Germinal center (tissue), 1 donor: ENCODE results near the gene LATS2.
"Not testable (repeated sequence)": the region's sequence is repeated elsewhere in the genome, so short reads cannot be mapped to it uniquely, and the experiment has no call there.

Experiments used
- DNase-seq: peaks from one replicate; pipeline ENCODE4 v3.0.0; 2012; ENCODE audit warnings: mixed read lengths, low spot score

The LATS2 gene

DNA sequence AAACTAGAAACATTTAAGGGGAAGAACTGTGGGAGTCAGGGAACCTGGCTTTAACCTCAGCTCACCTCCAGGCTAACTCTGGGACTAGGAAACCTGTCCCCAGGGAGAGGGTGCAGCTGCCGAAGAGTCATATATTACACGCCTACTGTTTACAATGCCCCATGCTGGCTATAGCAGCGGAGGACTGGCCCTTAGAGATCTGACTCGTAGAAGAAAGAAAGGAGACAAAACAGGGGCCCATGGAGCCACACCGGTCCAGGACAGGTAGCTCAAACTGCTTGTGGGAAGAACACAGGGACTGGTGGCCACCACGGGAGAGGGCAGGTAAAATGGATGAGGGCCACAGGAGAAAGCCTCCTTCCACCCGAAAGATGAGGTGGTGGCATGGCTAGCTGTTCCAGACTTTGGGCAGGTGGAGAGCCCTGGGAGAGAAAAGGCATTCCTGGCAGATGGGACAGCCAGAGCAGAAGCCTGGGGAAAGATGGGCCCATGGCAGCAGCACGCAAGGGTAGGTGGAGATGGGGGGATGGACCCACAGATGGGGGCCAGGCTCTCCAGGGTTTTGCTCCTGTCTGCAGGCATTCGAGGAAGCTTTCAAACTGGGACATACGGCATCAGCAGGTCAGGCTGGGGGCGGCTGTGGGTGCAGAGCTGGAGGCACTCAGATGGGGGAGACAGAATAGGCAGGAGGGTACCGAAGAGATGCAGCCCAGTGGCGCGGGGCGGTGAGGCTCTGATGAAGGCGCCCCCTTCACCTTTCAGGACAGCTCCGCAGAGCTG is 69.5 kb downstream of the LATS2 start:
- DNase-seq: no peak

DNA sequence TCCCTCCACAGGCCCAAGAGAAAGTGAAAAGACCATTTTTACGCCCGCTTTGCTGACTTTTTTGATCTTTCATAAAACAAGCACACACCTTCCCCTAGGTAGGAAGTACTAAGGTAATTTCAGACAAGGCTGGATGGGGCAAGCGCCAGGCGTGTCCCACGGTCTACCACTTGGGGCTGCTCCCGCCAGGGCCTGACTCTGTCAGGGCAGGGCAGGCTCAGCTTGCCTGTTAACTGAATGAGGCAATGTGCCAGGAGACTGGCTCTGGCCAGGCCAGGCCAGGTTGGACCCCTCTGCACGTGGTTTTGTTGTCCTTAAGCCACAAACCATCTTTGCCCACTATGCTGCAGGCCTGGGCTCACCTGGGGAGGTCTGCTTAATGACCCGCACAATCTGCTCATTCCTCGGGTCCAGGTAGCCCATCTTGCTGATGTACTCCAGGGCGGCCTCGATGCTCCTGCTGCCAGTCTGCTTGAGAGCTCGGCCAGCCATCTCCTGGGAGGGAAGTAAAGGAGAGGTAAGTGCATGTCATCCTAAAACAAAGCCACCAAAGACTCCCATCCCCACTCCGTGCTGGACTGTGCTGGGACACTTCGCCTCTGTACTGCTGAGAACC is 70.4 kb downstream of the LATS2 start:
- DNase-seq: no peak

DNA sequence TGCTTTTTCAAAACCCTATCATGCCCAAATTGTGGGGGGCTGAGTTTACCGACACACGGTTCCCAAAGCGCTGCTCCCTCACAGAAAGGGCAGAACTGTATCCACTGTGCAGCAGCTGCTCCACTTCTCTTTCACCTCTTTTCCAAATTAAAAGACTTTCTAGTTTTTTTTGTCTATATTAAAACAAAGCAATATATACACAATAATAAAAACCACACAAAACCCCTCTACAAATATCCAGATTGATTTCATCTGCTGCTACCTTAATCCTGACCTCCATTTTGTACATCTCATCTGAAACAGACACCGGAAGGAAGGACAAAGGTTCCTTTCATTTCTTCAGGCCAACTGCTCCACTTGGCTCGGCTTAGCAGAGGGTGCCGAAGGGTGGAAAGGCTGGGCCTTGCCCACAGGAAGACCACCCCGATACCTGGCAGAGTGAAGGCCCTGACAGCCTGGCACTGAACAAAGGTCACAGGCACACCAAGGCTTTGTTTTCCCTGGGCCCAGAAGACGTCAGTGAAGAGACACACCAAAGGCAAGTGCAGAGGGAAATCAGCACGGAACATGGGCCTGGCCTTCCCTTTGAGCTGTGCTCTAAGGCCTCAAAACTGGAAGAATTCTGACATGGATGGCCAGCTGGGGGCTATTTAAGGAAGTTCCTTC is 71.6 kb downstream of the LATS2 start:
- DNase-seq: no peak

DNA sequence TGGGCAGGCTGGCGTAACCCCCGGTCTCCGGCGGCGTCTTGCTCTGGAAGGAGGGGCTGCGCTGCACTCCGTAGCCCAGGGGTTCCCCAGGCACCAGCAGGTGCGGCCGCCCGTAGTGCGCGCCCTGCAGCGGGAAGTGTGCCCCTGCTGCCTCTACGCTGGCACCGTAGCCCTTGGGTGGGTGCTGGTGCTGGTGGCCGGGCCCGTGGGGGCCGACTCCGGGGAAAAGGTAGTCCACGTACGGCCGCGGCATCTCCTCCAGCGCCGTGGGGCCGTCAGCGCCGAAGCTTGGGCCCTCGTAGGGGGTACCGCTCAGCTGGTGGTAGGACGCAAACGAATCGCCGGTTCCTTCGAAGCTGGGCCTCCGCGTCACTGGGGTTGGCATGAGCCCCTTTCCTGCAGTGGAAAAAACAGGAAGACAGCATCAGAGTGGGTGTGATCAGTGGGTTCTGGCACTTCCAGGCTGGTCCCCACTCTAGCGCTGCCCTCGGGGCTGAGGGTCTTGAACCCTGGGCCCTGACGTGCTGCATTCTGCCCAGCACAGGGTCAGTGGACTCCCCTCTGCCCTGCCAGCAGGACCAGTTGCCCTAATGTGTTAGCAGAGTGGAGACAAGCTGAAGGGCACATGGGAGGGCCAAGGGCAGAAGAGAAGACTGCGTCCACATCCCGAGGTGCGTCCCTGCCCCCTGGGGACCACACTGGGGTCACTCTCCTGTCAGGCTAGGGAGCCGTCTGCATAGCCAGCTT is 72.3 kb downstream of the LATS2 start:
- no peak for DNase-seq

DNA sequence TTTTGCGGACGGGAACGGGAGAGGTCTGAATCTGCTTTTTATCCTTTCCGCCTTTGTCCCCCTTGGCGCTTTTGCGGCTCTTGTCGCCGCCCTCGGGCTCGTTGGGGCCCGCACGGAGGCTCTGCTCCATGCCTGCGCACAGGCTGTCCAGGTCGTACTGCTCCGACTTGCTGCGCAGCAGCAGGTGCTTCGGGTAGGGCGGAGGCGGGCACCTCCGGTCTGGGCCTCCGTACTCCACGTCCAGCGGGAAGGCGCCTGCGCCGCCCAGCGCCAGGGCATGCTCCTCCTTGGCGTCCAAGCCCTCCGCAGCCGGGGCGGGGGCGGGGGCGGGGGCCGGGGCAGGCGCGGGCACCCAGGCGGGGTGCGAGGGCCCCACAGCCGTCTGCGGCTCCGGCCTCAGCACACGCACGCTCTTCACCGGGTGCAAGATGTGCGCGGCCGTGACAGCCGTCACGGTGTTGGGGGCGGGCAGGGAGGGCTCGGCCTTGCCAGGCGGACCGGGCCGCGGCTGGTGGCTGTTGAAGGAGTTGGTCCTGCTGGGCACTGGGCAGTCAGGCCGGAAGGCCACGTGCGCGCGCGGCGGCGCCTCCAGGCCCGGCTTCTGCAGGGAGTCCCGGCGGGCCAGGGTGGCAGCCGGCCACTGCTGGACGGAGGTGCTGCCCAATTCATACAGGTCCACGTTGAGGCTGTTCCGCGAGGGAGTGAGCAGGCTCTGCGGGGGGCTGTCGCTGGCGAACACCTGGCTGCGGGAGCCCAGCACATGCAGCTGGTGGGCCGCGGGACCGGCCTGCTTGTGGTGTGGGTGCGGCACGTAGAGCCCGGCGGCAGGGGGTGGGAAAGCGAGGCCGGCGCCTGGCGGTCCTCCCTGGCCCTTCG is 73.1 kb downstream of the LATS2 start:
- no peak for DNase-seq

DNA sequence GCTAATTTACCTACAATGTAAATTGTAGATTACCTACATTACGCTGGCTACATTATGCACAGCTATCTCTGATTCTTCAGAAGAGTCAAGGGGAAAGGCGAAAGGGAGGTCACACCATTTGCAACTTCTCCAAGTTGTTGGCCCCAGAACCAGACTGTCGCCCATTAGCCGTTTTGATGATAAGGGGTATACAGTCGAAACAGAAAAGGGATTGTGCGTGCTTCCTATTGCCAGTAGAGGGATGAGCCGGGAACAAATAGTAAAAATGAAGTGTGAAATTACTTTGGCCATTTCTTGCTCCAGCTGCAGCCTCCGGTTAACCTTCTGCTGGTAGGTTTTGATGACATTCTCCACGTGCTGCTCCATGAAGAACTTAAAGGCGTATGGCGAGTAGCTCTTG is 73.8 kb downstream of the LATS2 start:
- DNase-seq: no peak

DNA sequence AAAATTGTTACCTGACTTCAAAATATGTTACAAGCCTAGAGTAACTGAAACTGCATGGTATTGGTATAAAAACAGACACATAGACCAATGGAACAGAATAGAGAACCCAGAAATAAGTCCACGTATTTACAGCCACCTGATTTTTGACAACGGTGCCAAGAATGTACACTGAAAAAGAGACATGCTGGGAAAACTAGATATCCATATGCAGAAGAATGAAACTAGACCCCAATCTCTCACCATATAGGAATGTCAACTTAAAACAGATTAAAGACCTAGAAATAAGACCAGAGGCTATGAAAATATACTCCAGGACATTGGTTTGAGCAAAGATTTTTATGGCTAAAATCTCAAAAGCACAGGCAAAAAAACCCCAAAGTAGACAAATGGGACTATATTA is 76.5 kb downstream of the LATS2 start:
- DNase-seq: no peak

DNA sequence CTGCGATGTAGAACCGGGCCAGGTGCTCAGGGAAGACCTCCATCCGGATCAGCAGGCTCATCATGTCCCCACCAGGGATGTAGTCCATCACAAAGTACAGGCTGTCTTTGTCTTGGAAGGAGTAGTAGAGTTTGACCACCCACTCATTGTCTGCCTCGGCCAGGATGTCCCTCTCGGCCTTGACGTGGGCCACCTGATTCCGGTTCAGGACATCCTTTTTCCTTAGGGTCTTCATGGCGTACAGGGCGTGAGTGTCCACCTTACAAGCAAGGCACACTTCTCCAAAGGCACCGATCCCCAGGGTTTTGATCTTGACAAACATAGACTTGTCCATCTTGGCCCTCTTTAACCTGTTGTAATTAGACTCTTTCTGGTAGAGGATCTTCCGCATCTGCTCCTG is 78.0 kb downstream of the LATS2 start:
- DNase-seq: no peak

DNA sequence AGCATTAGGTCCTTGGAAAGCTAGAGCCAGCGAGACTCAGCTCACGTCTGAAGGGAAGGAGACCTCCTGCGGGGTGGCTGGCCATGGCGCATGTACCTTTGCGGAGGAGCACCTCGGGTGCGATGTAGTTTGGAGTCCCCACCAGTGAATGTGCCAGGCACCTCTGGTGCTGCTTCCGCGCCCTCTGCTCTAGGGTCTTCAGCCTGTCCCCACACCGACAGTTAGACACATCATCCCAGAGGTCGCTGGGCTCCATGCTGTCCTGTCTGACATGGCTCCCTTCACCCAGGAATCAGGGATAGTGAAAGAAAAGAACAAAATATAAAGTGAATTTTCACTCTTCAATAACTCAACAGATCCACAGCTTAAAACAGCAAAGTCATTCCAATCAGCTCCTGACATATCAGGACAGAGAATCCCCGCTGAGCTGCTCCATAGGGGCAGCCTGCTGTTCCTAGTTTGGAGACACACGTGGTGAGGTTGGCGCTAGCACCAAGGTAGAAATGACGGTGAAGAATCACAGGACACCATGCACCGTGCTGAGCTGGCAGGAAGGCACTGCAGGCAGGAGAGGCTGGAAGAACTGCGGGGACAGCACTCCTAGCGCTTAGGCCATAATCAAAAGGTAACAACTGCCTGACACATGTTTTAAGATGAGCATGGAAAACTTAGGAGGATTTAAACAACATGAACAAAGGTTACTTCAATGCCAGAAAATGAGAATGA is 79.9 kb downstream of the LATS2 start:
- no peak for DNase-seq

DNA sequence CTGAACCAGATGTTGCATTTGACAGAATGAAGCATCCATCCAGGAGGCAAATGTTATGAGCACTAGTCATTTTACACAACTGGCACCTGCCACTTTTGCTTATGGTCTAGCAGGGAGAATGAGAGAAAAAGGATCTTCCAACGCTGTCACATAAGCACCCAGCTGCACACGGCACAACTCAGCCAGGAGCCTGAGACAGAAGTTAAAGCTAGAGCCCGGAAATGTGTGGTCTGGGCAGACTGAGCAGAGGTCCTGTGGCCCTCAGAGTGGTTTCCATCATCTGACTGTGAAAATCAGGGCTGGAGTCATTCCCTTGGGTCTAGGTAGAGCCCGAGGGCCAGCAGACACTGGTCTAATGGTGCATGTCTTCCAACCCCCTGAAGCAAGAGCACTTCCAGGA is 80.5 kb downstream of the LATS2 start:
- no peak for DNase-seq

DNA sequence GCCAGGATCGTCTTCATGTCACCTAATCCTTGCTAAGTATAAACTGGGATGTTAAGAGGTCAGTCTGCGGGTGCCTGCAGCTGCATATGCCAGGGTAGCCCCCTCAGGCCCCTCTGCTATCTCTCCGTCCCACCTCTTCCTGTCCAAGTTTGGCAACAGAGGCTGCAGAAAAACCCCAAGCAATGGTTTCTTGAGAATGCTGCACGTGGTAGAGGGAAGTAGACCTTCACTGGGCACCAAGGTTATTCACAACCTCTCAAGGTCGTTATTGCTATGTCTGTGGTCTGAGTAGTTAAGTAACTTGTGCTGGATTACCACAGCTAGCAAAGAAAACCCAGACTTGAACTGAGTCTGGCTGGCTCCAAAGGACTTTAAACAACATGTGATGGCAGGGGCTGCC is 81.0 kb downstream of the LATS2 start:
- no peak for DNase-seq

DNA sequence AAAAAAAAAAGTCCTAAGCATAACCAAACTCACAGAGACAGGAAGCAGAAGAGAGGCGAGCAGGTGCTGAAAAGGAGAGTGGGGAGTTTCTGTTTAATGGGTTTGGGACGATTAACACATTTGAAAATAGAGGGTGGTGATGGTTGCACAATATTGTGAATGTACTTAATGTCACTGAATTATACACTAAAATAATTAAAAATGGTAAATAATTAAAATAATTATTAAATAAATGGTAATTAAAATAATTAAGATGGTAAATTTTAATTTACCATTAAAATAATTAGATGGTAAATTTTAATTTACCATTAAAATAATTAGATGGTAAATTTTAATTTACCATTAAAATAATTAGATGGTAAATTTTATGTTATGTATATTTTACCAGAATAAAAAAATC is 84.0 kb downstream of the LATS2 start:
- DNase-seq: no peak

DNA sequence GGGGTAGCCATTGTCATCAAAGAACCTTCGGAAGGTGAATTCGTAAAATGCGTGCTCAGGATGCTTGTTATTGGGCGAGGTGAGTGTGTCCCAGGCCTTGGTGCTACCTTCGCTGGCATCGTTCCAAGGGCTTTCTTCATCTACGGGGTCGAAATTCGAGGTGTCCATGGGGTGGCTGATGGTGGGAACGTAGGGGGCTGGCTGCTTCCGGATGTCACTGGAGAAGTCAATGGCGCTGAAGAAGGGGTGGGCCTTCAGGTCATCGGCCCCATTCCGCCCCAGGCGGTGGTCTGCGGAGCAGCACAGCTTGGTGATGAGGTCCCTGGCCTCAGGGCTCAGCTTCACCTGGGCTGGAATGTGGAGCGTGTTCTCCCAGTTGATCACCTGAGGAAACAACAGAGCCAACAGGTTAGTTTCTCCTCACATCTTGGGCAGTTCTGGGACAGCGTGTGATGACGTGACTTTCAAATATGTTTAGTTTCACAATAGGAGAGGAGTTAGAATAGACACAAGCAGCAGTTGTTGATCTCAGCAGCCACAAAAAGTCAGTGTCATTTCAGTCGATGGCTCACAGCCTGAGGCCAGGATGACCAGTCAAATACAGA is 86.3 kb downstream of the LATS2 start:
- DNase-seq: no peak

DNA sequence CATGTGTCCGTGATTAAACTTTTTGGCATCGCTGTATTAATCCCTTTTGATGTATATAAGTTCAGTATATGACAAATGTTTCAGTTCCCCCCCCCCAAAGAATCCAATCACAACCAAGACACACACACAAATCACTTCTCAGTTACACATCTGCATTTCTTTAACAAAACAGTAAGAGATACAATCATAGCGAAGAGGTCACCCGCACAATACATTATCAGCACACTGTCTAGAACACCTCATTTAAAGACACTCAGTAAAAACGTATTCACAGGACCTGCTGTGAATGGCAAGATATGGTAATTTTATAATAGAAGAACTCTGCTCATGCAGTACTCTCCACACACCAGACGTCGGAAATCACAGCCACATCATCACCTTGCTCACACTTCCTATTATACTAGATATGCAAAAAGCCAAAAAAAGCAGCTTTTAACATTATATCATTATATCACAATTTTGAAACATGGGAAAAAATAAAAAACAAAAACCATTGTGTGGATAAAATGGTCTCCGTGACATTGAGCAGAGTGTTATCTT is 87.4 kb downstream of the LATS2 start:
- DNase-seq: no peak

DNA sequence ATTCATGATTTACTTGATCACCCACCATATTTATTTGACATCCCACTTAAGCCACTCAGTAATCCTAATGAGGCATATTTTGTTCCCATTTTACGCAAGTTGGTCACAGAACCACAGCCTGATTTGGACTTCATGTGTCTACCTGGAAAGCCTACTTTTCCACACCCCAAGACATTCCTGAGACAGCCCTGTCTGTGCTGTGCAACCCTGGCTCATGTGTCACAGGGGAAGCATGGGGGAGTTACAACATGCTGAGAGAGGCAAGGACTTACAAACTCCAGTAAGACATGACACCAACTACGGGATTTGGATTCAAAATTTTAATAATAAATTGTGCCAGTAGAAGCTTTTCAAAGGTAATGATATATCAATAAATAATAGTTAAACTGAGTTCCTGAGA is 88.7 kb downstream of the LATS2 start:
- DNase-seq: no peak

DNA sequence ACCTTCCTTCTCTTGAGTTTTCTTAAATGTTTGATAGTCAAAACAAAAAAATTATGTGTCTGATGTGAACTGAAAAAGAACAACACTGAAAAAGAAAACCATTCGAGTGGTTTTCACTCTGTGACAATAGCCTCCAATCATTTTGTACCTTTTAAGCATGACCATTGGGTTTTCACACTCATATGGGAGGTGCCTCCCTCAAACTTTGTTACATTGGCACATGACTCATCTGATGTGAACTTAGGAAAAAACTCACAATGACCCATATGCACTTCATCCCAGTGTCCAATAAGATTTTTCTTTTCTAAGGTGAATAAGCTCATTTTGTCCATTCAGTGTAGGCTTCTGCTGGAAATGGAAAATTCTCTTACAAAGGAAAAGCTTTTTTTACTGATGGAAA is 92.2 kb downstream of the LATS2 start:
- DNase-seq: no peak

DNA sequence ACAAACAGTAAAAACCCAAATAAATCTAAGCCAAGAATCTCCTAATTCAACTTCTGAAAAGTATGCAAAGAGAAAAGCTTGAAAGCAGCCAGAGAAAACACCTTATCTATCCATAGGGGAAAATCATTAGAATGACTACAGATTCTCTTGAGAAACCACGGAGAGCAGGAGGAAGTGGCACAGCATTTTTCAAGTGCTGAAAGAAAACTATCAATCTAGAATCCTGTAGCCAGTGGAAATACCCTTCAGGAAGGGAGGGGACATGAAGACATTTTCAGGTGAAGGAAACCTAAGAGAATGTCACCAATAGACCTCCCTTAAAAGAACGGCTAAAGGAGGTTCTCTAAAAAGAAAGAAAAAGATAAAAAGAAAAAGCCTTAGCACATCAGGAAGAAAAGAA is 92.6 kb downstream of the LATS2 start:
- no peak for DNase-seq

DNA sequence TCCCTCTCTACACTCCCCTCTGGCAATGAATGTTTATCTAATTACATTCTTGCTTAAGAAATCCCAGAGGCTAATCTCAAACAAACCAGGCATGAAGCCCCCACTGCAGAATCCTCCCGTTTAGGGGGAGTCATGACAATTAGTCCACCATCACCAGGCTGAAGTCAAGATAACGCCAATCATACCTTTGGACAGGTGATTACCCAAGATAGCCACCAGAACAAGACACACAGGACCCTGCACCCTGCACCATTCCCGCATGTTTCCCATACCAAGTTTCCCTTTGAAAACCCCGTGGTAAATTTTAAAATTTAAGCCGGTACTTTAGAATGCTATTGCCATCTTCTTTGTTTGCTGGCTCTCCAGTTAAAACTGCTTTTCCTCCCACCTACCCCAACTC is 94.0 kb downstream of the LATS2 start:
- DNase-seq: no peak

DNA sequence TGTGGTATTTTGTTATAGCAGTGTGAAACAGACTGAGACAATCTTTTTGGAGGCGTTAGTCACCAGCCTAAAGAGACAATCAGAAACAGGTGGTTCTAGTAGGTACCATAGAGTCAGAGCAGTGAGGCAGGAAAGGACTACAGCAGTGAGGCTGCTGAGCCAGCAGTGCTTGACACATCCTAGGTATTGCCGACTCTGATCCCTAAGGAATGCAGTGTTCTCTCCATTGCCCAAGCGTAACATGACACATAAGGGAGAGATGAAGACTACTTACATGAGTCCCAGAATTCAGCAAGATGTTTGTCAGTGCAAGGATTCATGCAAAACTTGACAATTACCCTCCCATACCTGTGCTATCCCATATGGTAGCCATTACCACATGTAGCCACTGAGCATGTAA is 96.5 kb downstream of the LATS2 start:
- DNase-seq: no peak

DNA sequence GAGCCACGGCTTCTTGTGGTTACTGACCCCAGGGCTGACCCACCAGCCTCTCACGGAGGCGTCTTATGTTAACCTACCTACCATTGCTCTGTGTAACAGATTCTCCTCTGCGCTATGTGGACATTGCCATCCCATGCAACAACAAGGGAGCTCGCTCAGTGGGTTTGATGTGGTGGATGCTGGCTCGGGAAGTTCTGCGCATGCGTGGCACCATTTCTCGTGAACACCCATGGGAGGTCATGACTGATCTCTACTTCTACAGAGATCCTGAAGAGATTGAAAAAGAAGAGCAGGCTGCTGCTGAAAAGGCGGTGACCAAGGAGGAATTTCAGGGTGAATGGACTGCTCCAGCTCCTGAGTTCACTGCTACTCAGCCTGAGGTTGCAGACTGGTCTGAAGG is 99.7 kb downstream of the LATS2 start:
- not testable (repeated sequence) for DNase-seq
